MM.1S (cell line): ENCODE measurements around the gene KIAA0825.

Experiments used
- EZH2 ChIP-seq: fragments of 300-600 bp; sonication (generic); optimal IDR thresholded peaks from 2 replicates; pipeline ENCODE3; 2017; ENCODE audit warnings: low read depth, mild to moderate bottlenecking, antibody characterized with exemption, low read length, mixed read lengths
- EZH2phosphoT487 ChIP-seq: fragments of 300-600 bp; sonication (generic); IDR thresholded peaks from 2 replicates; pipeline ENCODE4 v1.6.1; 2018; ENCODE audit warnings: antibody characterized with exemption, low read length
- TF ChIP-seq, protein P1 (sequence below): fragments of 300-600 bp; sonication (generic); IDR thresholded peaks from 2 replicates; pipeline ENCODE4 v1.5.1; 2016; ENCODE audit warnings: antibody characterized with exemption, low read length, mixed read lengths

DNA sequence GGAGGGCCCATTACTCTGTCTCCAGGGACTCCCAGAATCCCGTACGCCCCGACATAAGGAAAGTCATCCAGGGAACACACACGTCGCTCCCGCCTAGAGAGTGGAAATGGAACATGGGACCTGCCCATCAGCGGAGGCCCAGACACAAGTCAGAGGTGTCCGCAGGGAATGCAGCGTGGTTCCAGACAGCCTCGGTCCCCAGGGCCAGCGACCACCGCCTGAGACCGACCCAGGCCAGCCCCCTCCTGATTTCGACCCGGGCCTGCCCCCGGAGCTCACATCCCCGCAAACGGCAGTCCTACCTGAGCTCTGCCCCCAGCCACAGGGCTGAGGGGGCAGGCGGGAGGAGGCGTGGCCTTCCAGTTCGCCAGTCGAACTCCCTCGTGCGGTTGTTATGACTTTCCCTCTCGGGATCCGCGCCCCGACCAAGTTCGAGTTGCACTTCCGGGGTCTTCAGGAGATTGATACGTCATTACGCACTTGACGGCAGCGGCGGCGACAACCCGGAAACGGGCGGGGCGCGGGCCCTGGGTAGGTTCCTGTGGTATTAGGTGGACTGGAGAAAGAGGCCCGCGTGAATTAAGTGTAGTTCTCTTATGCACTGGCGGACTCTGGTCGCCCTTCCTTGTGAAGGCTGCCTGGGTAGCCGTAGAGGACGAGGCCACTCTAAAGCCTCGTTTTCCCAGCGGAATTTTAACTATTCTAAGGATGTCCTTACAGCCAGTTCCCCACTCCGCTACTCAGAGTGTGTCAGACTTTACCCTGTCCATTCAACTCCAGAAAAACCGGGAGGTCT is 507.0 kb downstream of the KIAA0825 start:
- TF ChIP-seq EZH2phosphoT487, result no peak
- no peak for TF ChIP-seq EZH2
- TF ChIP-seq, protein P1, sequence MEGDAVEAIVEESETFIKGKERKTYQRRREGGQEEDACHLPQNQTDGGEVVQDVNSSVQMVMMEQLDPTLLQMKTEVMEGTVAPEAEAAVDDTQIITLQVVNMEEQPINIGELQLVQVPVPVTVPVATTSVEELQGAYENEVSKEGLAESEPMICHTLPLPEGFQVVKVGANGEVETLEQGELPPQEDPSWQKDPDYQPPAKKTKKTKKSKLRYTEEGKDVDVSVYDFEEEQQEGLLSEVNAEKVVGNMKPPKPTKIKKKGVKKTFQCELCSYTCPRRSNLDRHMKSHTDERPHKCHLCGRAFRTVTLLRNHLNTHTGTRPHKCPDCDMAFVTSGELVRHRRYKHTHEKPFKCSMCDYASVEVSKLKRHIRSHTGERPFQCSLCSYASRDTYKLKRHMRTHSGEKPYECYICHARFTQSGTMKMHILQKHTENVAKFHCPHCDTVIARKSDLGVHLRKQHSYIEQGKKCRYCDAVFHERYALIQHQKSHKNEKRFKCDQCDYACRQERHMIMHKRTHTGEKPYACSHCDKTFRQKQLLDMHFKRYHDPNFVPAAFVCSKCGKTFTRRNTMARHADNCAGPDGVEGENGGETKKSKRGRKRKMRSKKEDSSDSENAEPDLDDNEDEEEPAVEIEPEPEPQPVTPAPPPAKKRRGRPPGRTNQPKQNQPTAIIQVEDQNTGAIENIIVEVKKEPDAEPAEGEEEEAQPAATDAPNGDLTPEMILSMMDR, result no peak
